Small intestine (tissue), 7 donors: ENCODE measurements around the gene LITAFD. TPM values are rescaled to one million over a fixed set of nuclear protein-coding genes. Genes with fewer than 3 reads are reported as not detected.

Source experiments
- DNase-seq, 2 donors: peaks; one replicate each; pipeline versions ENCODE4 v3.0.0 to v3.0.0-alpha.2; 2013
- FAIRE-seq: peaks from 2 replicates; lab custom pipeline; 2012; peaks lifted over from hg19 to GRCh38; lab: Jason Lieb, UNC
- H3K27ac ChIP-seq, 3 donors: one replicate each; pipeline ENCODE4 v1.5.1; 2013; ENCODE audit warnings: low read length in 2 of 3, mild to moderate bottlenecking in 2 of 3, control low read depth in 1 of 3, inconsistent platforms in 1 of 3, low read depth in 1 of 3, moderate library complexity in 1 of 3
- H3K27me3 ChIP-seq, 3 donors: one replicate each; pipeline ENCODE4 v1.6.1; 2013; ENCODE audit warnings: low read length in 3 of 3, inconsistent platforms in 1 of 3; ENCODE audit not compliant: control insufficient read depth in 3 of 3, insufficient read depth in 3 of 3
- H3K36me3 ChIP-seq, 3 donors: one replicate each; pipeline ENCODE4 v1.6.1; 2013; ENCODE audit warnings: low read length in 3 of 3, inconsistent platforms in 1 of 3, low read depth in 1 of 3, mild to moderate bottlenecking in 1 of 3, moderate library complexity in 1 of 3; ENCODE audit not compliant: control insufficient read depth in 3 of 3, insufficient read depth in 2 of 3
- H3K4me1 ChIP-seq, 3 donors: one replicate each; pipeline ENCODE4 v1.6.1; 2013; ENCODE audit warnings: low read length in 2 of 3, inconsistent platforms in 1 of 3, low read depth in 1 of 3, mild to moderate bottlenecking in 1 of 3, moderate library complexity in 1 of 3; ENCODE audit not compliant: control insufficient read depth in 3 of 3, insufficient read depth in 2 of 3
- H3K4me3 ChIP-seq, 3 donors: one replicate each; pipeline ENCODE4 v1.5.1; 2013; ENCODE audit warnings: low read length in 3 of 3, control low read depth in 1 of 3, inconsistent platforms in 1 of 3, low read depth in 1 of 3, mild to moderate bottlenecking in 1 of 3, moderate library complexity in 1 of 3
- H3K9me3 ChIP-seq, 2 donors: one replicate each; pipeline ENCODE4 v1.6.1; 2013; ENCODE audit warnings: low read depth in 1 of 2, low read length in 1 of 2; ENCODE audit not compliant: control insufficient read depth in 2 of 2, insufficient read depth in 1 of 2
- WGBS, 3 donors: extraction: QIAGEN DNeasy Blood & Tissue Kit; methylation state at CpG; one replicate each; pipeline ENCODE4 v1.1.7; 2013; 5-methylcytosine and 5-hydroxymethylcytosine counted together
- polyA plus RNA-seq, 4 donors: library from polyadenylated mRNA; stranded (reverse) in 3 of 4; unstranded in 1 of 4; fragments of 200-250 nt in 3 of 4; fragments of 120-200 nt in 1 of 4; gene quantifications; one replicate each; pipeline versions ENCODE4 v1.2.1 to v1.2.3, GENCODE V29; 2013
- donor health status: healthy with polysubstance abuse.
- donor health status: control.
- donor health status: control.
- donor health status: Bipolar disorder and iron deficiency.
- donor health status: healthy.

The LITAFD gene
- polyA plus RNA-seq, 4 donors = 1.6 TPM; not detected in 3

DNA sequence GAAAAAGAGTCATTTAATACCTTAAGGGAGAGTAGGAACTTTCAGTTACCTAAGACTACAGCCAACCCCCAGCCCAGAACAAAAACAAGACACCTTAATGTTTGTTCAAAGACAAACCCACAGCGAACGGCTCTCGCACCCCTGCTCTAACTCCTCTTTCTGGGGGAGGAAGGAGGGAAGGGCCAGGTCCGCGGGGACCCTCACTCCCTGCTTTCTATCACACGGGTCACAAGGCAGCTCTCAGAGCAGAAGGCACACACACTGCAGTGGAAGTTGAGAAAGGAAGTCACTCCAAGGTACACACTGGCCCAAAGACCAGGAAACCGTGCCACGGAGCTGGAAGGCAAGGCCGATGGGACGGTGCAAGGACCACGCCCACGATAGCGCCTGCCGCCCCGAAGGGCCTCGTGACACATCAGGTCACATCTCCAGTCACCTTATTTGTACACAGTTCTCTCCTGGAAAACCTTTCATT, 10.0 kb downstream of the LITAFD start:
- Histone ChIP-seq H3K27ac (peak overlapping the region in 1 of 3 donors; percentile 7), H3K9me3 (no peaks in the 10 kb centered on the region), H3K4me3 (no peak overlapping the region), H3K4me1 (no peaks in the 10 kb centered on the region), H3K27me3 (no peaks in the 10 kb centered on the region), H3K36me3 (peaks cover 17 to 83% (median 29%) of the 10 kb centered on the region in 3 donors)
- no peak for FAIRE-seq
- DNase-seq = no peak
- WGBS, 3 donors = 80 to 85% (median 82%) methylated on average over 16 of the region's 16 CpGs

DNA sequence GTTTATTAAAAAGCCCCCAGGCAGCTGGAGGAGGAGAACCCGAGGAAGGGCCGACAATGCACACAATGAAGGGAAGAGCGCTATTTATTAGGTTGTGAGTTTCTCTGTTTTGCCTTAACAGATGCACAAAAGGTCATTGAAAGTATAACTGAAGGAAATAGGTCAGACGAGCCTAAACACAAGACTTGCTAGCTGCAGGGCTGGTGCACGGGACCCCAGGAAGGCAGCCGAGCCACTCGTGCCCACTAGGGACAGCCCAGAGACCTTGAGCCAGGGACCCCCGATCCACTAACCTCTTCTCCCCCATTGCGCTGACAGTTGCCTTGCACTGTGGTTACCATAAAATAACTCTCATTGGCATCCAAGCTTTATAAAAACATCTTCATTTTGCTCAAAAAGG, 11.3 kb downstream of the LITAFD start:
- H3K27me3 ChIP-seq = no peaks in the 10 kb centered on the region
- H3K9me3 ChIP-seq = no peaks in the 10 kb centered on the region
- DNase-seq (no peak), FAIRE-seq (no peak)
- WGBS, 3 donors = 80 to 86% (median 86%) methylated on average over 9 of the region's 9 CpGs
- H3K27ac ChIP-seq = no peak overlapping the region
- H3K4me3 ChIP-seq = no peak overlapping the region
- H3K4me1 ChIP-seq = no peaks in the 10 kb centered on the region
- peaks cover 19 to 79% (median 34%) of the 10 kb centered on the region in 3 donors for H3K36me3 ChIP-seq

DNA sequence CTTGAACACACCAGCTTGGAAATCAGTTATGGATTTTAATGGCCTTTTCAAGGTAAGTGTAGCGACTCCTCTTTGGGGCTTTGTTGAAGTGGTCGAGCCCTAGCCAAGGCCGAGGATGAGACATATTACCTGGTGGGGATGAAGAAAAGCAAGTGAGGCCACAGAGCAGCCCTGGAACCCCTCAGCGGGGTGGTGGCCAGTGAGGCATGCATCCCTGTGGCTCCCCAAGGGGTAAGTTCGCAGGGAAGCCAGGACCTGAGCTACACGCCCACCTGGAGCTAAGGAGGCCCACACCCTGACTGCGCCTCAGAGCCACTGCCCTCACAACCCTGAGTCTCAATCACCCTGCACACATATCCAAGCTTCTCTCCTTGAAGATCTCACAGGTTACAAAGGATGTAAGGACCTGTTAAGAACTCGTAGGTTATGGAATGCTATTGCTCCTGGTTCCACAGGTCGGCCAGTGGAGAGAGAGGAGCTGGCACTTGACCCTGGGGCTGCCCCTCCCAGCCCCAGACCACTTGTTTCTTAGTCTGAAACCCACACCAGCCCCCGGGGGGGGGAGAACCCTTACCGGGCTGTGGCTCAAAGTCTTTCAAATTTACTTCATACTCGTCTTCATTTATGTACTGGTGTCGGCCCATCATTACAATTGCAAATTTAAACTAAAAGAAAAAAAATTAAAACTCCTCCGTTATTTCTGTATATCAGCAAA, 12.0 kb downstream of the LITAFD start:
- H3K27ac ChIP-seq = no peak overlapping the region
- H3K27me3 ChIP-seq = no peaks in the 10 kb centered on the region
- 84 to 90% (median 90%) methylated on average over 13 to 14 of the region's 14 CpGs for WGBS, 3 donors
- DNase-seq = no peak
- no peaks in the 10 kb centered on the region for H3K4me1 ChIP-seq
- no peak for FAIRE-seq
- H3K36me3 ChIP-seq = peaks cover 22 to 75% (median 37%) of the 10 kb centered on the region in 3 donors
- no peak overlapping the region for H3K4me3 ChIP-seq
- H3K9me3 ChIP-seq = no peaks in the 10 kb centered on the region

DNA sequence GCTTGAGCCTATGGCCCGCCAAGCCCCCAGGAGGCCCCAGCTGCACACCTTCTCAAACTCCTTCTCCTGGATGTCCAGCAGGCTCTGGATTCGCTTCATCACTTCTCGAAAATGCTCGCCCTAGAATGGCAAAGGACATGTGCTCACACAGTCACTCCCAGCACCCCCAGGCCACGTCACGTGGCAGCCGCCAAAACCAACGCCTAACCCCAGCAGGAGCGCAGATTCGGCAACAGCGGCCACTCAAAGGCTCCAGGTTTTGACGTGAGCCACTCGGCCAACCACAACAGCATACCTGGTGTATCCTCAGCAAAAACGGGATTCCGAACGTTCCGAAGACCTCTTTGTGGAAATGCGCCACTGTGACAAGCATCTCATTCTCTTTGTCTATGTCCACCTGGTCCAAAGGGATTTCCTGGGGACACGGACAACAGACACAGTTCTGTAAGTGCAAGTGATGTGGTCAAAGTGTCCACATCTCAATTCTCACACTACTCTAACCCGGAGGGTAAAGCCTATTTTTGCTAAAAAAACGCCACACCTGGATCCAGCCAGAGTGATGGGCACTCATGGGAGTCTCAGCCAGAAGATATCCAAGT, 12.7 kb downstream of the LITAFD start:
- H3K9me3 ChIP-seq = no peaks in the 10 kb centered on the region
- DNase-seq = no peak
- no peak overlapping the region for H3K27ac ChIP-seq
- 95 to 97% (median 96%) methylated on average over 21 of the region's 21 CpGs for WGBS, 3 donors
- H3K4me1 ChIP-seq = no peaks in the 10 kb centered on the region
- H3K4me3 ChIP-seq = no peak overlapping the region
- no peaks in the 10 kb centered on the region for H3K27me3 ChIP-seq
- no peak for FAIRE-seq
- peaks cover 22 to 71% (median 40%) of the 10 kb centered on the region in 3 donors for H3K36me3 ChIP-seq

DNA sequence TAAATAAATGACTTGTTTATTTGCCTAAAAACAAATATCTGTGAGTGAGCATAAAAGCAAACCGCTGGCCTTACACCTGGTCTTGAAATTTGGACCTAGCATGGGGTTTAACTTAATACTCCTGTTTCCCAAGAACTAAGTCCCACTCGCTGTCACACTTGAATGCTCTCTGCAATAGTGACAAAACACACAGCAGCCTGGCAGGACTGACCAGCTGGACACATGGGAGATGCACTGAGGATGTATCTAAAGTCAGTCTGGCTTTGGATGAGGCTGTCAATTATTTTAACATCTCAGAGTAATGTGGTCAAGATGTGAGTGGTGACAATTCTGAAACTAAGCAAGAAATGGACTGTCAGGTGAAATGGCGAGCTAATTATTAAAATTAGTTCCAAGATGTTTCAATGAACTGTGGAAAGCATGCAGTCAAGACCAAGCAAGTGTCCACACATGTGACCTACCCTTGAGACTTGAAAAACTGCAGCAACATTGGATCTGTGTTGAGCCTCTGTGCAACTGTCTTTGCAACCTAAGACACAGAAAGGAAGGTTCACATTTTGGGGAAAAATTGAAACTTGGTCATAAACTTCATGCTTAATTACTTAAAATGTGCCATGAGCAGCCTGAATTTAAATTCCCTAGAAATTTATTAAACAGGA, 16.6 kb downstream of the LITAFD start:
- Histone ChIP-seq H3K4me3 (no peak overlapping the region), H3K27me3 (no peaks in the 10 kb centered on the region), H3K4me1 (no peaks in the 10 kb centered on the region), H3K9me3 (no peaks in the 10 kb centered on the region), H3K36me3 (peaks cover 36 to 64% (median 49%) of the 10 kb centered on the region in 3 donors), H3K27ac (no peak overlapping the region)
- DNase-seq (no peak), FAIRE-seq (no peak)
- 95 to 99% (median 97%) methylated on average over 3 of the region's 3 CpGs for whole genome bisulfite sequencing, 3 donors

DNA sequence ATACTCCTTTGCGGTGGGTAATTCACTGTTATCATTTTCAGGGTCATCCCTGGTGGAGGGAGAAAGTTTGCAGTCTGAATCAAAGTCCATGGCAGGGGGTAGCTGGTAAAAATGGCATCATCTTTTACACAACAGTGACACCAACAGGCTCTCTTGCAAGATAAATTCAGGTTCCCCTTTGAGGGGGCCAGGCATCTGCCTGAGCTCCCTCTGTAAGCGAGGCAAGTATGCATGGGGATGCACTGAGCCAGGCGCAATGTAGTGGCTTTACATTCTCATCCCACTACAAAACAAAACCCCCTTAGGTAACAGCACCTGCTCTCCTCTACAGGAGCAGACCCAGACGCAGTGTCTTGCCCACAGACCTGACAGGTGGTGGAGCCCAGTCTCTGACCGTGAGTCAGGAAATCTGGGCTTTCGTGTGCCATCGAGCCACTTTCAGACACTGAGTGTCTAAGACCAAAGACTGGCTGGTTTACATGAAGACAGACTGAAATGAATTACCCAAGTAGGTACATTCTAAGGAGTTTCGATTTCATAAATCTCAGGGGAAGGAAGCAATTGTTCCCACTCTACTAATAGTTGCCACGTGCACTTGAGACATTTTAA, 17.7 kb downstream of the LITAFD start:
- H3K36me3 ChIP-seq = peaks cover 40 to 64% (median 47%) of the 10 kb centered on the region in 3 donors
- no peaks in the 10 kb centered on the region for H3K27me3 ChIP-seq
- FAIRE-seq = no peak
- WGBS, 3 donors = 84 to 90% (median 88%) methylated on average over 9 of the region's 9 CpGs
- no peak overlapping the region for H3K27ac ChIP-seq
- no peak for DNase-seq
- no peak overlapping the region for H3K4me3 ChIP-seq
- H3K4me1 ChIP-seq = no peaks in the 10 kb centered on the region
- no peaks in the 10 kb centered on the region for H3K9me3 ChIP-seq

DNA sequence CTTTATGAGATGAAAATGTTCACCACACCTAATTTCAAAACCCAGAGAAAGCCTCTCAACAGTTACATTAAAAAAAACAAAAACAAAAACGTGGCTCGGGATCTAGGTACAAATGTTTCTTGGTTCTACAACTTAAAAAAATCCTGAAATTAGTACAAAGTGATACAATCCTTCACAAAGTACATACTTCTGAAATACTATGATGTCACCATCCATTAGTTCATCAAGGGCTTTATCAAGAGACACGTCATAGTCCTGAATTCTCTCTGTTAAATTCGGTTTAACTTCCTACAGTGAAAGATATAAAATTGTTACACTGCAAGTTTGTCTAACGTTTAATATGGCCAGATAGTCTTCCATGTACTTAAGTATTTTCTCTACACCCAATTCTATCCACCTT, 18.2 kb downstream of the LITAFD start:
- no peak for DNase-seq
- no peaks in the 10 kb centered on the region for H3K27me3 ChIP-seq
- no peaks in the 10 kb centered on the region for H3K4me1 ChIP-seq
- no peak overlapping the region for H3K27ac ChIP-seq
- WGBS, 3 donors = 68 to 81% (median 81%) methylated on average over 5 of the region's 5 CpGs
- FAIRE-seq = no peak
- no peaks in the 10 kb centered on the region for H3K9me3 ChIP-seq
- H3K4me3 ChIP-seq = no peak overlapping the region
- H3K36me3 ChIP-seq = peaks cover 39 to 66% (median 42%) of the 10 kb centered on the region in 3 donors

DNA sequence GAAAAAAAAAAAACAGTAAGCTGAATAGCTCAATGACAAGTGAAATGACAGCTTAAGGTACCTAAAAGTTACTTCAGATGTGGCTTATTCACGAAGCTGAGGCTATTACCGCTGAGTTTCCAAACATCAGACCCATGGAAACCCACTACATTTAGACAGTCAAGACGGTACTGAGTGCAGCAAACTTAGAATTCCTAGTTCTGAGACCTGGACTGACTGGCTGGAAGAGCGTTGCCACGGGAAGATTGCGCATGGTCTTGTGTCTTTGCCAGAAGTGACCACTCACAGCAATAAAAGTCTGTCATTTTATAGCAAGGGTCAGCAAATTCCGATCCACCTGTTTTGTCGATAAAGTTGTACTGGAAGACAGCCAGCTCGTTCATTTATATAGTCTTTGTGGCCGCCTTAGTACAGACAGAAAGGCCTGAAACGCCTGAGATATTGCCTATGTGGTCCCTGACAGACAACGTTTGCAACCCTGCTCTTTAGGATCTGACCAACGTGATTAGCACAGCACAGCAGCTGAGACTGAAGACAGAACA, 19.2 kb downstream of the LITAFD start:
- no peak overlapping the region for H3K27ac ChIP-seq
- no peak for DNase-seq
- no peak overlapping the region for H3K4me3 ChIP-seq
- no peak for FAIRE-seq
- WGBS, 3 donors = 76 to 86% (median 84%) methylated on average over 13 of the region's 13 CpGs
- no peaks in the 10 kb centered on the region for H3K4me1 ChIP-seq
- no peaks in the 10 kb centered on the region for H3K27me3 ChIP-seq
- peaks cover 41 to 69% (median 44%) of the 10 kb centered on the region in 3 donors for H3K36me3 ChIP-seq
- no peaks in the 10 kb centered on the region for H3K9me3 ChIP-seq
